ENCODE results near the gene MGAT4C. TPM values are rescaled to one million over a fixed set of nuclear protein-coding genes. Genes with fewer than 3 reads are reported as not detected.

Gene MGAT4C
- total and polyA plus RNA-seq, 12 donors: 0.20 to 12.2 (median 3.6) TPM

DNA sequence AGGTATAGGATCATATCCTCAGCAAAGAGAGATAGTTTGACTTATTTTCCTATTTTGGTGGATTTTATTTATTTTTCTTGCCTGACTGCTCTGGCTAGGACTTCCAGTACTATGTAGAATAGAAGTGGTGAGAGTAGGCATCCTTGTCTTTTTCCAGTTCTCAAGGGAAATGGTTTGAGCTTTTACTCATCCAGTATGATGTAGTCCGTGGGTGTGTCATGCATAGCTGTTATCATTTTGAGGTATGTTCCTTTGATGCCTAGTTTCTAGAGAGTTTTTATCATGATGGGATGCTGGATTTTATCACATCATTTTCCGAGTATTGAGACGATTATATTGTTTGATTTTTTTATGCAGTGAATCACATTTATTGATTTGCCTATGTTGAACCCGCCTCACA is 97.2 kb downstream of the MGAT4C start:
- ATAC-seq: no peak
- WGBS, 2 donors: 85% methylated on average over 4 of the region's 4 CpGs
- intact Hi-C loops (cut with DNase I): no loop called here

DNA sequence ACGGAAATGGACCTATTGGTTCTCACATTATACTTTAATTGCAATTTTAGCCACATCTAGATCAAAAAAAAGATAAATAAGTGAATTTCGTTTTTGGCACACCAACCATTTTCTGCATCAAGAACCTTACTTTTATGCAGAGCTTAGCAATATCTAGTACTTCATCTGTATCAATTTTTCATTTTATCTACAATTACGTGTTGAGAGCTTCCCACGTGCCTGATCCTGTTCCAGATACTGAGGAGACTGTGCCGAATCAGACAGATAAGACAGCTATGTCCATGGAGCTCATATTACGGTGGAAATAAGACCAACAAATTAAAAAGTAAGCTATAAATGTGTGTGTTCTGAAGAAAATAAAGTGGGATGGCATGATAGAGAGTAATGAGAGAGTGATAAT is 101.6 kb downstream of the MGAT4C start:
- H3K4me3 ChIP-seq: no peak overlapping the region
- TF ChIP-seq, protein P1, sequence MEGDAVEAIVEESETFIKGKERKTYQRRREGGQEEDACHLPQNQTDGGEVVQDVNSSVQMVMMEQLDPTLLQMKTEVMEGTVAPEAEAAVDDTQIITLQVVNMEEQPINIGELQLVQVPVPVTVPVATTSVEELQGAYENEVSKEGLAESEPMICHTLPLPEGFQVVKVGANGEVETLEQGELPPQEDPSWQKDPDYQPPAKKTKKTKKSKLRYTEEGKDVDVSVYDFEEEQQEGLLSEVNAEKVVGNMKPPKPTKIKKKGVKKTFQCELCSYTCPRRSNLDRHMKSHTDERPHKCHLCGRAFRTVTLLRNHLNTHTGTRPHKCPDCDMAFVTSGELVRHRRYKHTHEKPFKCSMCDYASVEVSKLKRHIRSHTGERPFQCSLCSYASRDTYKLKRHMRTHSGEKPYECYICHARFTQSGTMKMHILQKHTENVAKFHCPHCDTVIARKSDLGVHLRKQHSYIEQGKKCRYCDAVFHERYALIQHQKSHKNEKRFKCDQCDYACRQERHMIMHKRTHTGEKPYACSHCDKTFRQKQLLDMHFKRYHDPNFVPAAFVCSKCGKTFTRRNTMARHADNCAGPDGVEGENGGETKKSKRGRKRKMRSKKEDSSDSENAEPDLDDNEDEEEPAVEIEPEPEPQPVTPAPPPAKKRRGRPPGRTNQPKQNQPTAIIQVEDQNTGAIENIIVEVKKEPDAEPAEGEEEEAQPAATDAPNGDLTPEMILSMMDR (IDR thresholded peaks at IDR 0.05): no peak
- H3K27me3 ChIP-seq: no peaks in the 10 kb centered on the region
- WGBS, 2 donors: 68 to 79% methylated on average over 6 of the region's 6 CpGs
- H3K9me3 ChIP-seq: peaks cover 0 to 4% (median 0%) of the 10 kb centered on the region in 11 donors
- intact Hi-C loops (cut with DNase I): no loop called here
- H3K4me1 ChIP-seq: no peaks in the 10 kb centered on the region
- no peak overlapping the region for H3K27ac ChIP-seq
- H3K36me3 ChIP-seq: no peaks in the 10 kb centered on the region
- DNase-seq (no peak), ATAC-seq (no peak)

More for the DNA sequence above, 97.2 kb downstream of the MGAT4C start:
- Histone ChIP-seq H3K4me1 (no peaks in the 10 kb centered on the region), H3K27me3 (no peaks in the 10 kb centered on the region), H3K27ac (no peak overlapping the region), H3K36me3 (no peaks in the 10 kb centered on the region), H3K4me3 (no peak overlapping the region), H3K9me3 (peaks cover 0 to 4% (median 0%) of the 10 kb centered on the region in 11 donors)
- no peak for DNase-seq
- TF ChIP-seq, protein P1 (IDR thresholded peaks at IDR 0.05): no peak

DNA sequence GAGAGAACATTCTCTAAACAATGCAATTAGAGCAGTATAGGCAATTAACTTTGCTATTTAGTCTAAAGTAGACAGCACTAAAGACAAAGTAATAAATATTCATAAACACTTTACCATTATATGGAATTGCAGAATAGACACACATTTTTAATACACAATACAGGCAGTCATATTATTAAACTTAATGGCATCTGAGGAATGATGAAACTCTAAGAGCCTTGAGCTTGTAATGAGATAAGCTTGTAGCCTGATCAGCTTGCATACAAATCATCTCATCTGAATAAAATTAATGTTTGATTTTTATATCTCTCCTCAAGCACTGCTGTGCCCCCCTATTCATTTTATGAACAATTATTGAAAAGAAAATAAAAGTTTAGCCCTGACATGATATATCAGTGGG is 107.6 kb downstream of the MGAT4C start:
- Histone ChIP-seq H3K4me1 (no peaks in the 10 kb centered on the region), H3K4me3 (no peak overlapping the region), H3K27ac (no peak overlapping the region), H3K9me3 (no peaks in the 10 kb centered on the region), H3K36me3 (no peaks in the 10 kb centered on the region), H3K27me3 (no peaks in the 10 kb centered on the region)
- TF ChIP-seq, protein P1 (IDR thresholded peaks at IDR 0.05): no peak
- DNase-seq (no peak), ATAC-seq (no peak)
- intact Hi-C loops (cut with DNase I): no loop called here

DNA sequence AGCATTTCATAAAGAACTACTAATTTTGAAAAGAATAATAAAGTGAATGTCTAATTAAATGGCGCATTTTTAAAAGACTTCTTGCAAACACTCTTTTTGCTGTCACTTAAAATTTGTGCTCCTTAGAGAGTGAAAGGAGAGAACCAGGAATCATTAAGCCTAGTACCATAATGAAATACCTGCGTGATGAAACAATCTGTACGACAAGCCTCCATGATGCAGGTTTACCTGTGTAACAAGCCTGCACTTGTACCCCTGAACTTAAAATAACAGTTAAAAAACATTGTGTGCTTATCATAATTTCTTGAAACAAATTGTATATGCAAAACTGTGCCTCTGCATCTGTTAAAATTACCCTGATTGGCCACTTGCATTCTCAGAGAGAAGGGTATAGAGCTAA is 108.1 kb downstream of the MGAT4C start:
- Histone ChIP-seq H3K9me3 (no peaks in the 10 kb centered on the region), H3K27ac (no peak overlapping the region), H3K4me1 (no peaks in the 10 kb centered on the region), H3K27me3 (no peaks in the 10 kb centered on the region), H3K36me3 (no peaks in the 10 kb centered on the region), H3K4me3 (no peak overlapping the region)
- ATAC-seq (no peak), DNase-seq (no peak)
- 61 to 64% methylated on average over 3 of the region's 3 CpGs for WGBS, 2 donors
- intact Hi-C loops (cut with DNase I): no loop called here
- TF ChIP-seq, protein P1 (IDR thresholded peaks at IDR 0.05): no peak

DNA sequence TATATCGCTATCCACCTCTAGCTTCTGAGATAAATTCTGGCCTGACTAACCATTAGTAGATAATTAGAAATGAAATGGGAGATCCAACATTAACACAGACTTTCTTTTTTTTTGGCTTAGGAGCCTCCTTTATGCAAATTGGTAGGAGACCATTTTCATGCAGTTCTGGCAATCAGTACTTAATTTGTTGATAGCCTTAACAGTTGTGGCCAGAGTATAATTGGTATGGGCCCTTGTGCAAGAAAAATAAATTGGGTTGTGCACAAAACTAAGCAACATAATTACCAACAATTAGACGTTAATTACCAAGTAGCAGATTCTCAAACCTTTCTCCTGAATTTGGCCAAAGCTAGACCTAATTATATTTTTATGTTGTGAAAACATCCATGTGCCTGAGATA is 111.0 kb downstream of the MGAT4C start:
- H3K4me3 ChIP-seq: no peak overlapping the region
- H3K4me1 ChIP-seq: no peaks in the 10 kb centered on the region
- TF ChIP-seq, protein P1 (IDR thresholded peaks at IDR 0.05): no peak
- no peak for DNase-seq
- WGBS, 2 donors: 78 to 84% methylated on average over 2 of the region's 2 CpGs
- ATAC-seq: no peak
- no peaks in the 10 kb centered on the region for H3K27me3 ChIP-seq
- no peaks in the 10 kb centered on the region for H3K9me3 ChIP-seq
- H3K27ac ChIP-seq: no peak overlapping the region
- no peaks in the 10 kb centered on the region for H3K36me3 ChIP-seq
- intact Hi-C loops (cut with DNase I): no loop called here

All from heart right ventricle (tissue), 16 donors.